Stimulated activated CD8-positive, alpha-beta memory T cell treated with anti-CD3 and anti-CD28 coated beads, Interleukin-4, amount 100 ng/mL, for 1 hour (primary cell): ENCODE results near the gene PRKAG2.
"Not testable (repeated sequence)": the region's sequence is repeated elsewhere in the genome, so short reads cannot be mapped to it uniquely, and the experiment has no call there.

Experiments used
- DNase-seq, 2 donors: peaks; one replicate each; pipeline ENCODE4 v3.0.0-alpha.2; 2020; ENCODE audit warnings: low read depth in 2 of 2, low spot score in 1 of 2

PRKAG2 gene

GRCh38 chr7:151537818-151538561, 338.9 kb downstream of the PRKAG2 start:
- DNase-seq: no peak

GRCh38 chr7:151536178-151536577, 340.7 kb downstream of the PRKAG2 start:
- not testable (repeated sequence) for DNase-seq

GRCh38 chr7:151529842-151530241, 347.1 kb downstream of the PRKAG2 start:
- DNase-seq: no peak

- no peak for DNase-seq
These were observed 352.1 kb downstream of the PRKAG2 start for GRCh38 chr7:151524845-151525244.

GRCh38 chr7:151524331-151524730, 352.6 kb downstream of the PRKAG2 start:
- no peak for DNase-seq

GRCh38 chr7:151520419-151521261, 356.3 kb downstream of the PRKAG2 start:
- no peak for DNase-seq

- DNase-seq: peak; percentile 96 to 97
These were observed 357.0 kb downstream of the PRKAG2 start, which contains the start of gene RHEB for GRCh38 chr7:151519765-151520418. Gene RHEB, minus strand, starts transcription at chr7:151519895. Its CDS starts 384 bp downstream, at chr7:151519511.

GRCh38 chr7:151518947-151519764, 357.8 kb downstream of the PRKAG2 start:
- DNase-seq: peak; percentile 21 to 42

GRCh38 chr7:151518105-151518946, 358.6 kb downstream of the PRKAG2 start:
- DNase-seq: peak; percentile 15 to 20

GRCh38 chr7:151517601-151518104, 359.3 kb downstream of the PRKAG2 start:
- no peak for DNase-seq

GRCh38 chr7:151515276-151515565, 361.7 kb downstream of the PRKAG2 start:
- DNase-seq: no peak

- no peak for DNase-seq
These were observed 362.2 kb downstream of the PRKAG2 start for GRCh38 chr7:151514461-151515275.

- DNase-seq: no peak
These were observed 363.8 kb downstream of the PRKAG2 start for GRCh38 chr7:151513133-151513532.

- DNase-seq: no peak
These were observed 364.6 kb downstream of the PRKAG2 start for GRCh38 chr7:151512353-151512752.

- DNase-seq: no peak
These were observed 365.0 kb downstream of the PRKAG2 start for GRCh38 chr7:151511946-151512345.

GRCh38 chr7:151511270-151511669, 365.6 kb downstream of the PRKAG2 start:
- DNase-seq: no peak

GRCh38 chr7:151509670-151510333, 367.1 kb downstream of the PRKAG2 start:
- DNase-seq: no peak

GRCh38 chr7:151508991-151509390, 367.9 kb downstream of the PRKAG2 start:
- DNase-seq: no peak
